Smooth muscle cell of the pulmonary artery (primary cell): ENCODE data around the gene NEK5. TPM values are rescaled to one million over a fixed set of nuclear protein-coding genes. Genes with fewer than 3 reads are reported as not detected.

Source experiments
- total RNA-seq: library from RNA; depleted of rRNA; stranded (reverse); fragments of >200 nt; gene quantifications from 2 replicates; pipeline ENCODE4 v1.2.3, GENCODE V29; 2014

Gene NEK5
- 0.26 and 0.79 TPM in 2 replicates for total RNA-seq

GRCh38 chr13:52128714-52129700 is at the start of gene NEK5:
Gene NEK5, minus strand, starts transcription at chr13:52129073. Its CDS starts 1,591 bp downstream, at chr13:52127482.

GRCh38 chr13:52159159-52159982 is 30.5 kb upstream of the NEK5 start, which contains the start of gene NEK3:
Gene NEK3, minus strand, starts transcription at chr13:52159597. Its CDS starts 3,406 bp downstream, at chr13:52156191.

GRCh38 chr13:52024481-52024880 is 104.4 kb downstream of the NEK5 start, which contains the start of gene UTP14C:
Gene UTP14C, plus strand, starts transcription at chr13:52024691. Its CDS starts 4,114 bp downstream, at chr13:52028805.

GRCh38 chr13:52011632-52012511 is 117.0 kb downstream of the NEK5 start, which contains the start of gene ALG11:
Gene ALG11, plus strand, starts transcription at chr13:52012398. Its CDS starts 21 bp downstream, at chr13:52012419.

GRCh38 chr13:52010890-52011631 is 117.8 kb downstream of the NEK5 start, which contains the start of gene ATP7B:
Gene ATP7B, minus strand, starts transcription at chr13:52011450. Its CDS starts 113 bp downstream, at chr13:52011337.

Other genes with a start within 250 kb of the NEK5 start
- 2.7 and 3.5 TPM in 2 replicates for gene ATP7B, start 117.6 kb downstream of the NEK5 start, total RNA-seq
- gene ALG11, start 116.7 kb downstream of the NEK5 start, total RNA-seq, result 21.4 and 26.6 TPM in 2 replicates
- 18.6 and 23.7 TPM in 2 replicates for gene UTP14C, start 104.4 kb downstream of the NEK5 start, total RNA-seq
- 4.7 and 5.1 TPM in 2 replicates for gene NEK3, start 30.5 kb upstream of the NEK5 start, total RNA-seq